ENCODE results near the gene CRACDL.

CRACDL gene

DNA sequence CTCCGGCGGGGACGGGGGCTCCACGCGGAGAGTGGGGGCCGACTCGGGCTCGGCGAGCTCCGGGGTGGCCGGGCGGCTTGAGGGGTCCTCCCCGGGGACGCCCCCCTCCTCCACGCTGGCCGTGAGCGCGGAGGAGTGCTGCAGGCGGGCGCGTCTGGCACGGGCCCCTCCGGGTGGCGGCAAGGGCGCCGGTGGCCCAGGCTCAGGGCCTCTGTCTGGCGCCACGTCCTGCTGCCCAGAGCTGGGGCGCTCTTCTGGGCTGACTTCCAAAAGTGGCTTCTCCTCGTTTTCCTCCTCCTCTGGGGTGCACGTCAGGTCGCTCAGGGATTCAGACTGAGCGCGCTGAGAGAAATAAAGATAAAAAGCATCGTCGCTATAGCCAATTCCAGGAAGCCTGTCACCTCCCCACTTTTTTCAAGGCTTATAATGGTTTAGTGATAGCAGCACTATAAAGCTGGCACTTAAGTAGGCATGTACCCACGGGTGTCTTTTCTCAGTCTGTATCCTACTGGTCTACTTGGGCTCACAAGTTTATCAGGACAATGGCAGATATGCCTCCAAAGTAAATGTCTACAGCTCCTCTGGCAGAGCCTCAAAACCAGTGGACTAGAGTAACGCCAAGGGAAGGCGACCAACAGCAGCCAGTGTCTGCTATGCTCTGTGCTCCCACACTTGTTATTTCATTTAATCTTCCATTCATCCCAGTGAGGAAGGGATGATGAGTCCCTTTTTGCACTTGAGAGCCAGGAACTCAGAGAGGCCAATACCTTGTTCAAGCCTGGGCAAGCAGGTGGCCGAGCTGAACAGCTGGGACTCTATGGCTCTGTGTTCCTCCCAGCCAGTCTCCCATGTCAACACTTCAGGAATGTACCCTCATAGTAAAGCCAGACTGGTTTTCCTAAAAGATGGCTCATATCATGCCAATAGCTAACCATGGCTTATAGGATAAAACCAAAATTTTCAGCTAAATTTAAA, 112.5 kb downstream of the CRACDL start:
- DNase-seq = no peak

DNA sequence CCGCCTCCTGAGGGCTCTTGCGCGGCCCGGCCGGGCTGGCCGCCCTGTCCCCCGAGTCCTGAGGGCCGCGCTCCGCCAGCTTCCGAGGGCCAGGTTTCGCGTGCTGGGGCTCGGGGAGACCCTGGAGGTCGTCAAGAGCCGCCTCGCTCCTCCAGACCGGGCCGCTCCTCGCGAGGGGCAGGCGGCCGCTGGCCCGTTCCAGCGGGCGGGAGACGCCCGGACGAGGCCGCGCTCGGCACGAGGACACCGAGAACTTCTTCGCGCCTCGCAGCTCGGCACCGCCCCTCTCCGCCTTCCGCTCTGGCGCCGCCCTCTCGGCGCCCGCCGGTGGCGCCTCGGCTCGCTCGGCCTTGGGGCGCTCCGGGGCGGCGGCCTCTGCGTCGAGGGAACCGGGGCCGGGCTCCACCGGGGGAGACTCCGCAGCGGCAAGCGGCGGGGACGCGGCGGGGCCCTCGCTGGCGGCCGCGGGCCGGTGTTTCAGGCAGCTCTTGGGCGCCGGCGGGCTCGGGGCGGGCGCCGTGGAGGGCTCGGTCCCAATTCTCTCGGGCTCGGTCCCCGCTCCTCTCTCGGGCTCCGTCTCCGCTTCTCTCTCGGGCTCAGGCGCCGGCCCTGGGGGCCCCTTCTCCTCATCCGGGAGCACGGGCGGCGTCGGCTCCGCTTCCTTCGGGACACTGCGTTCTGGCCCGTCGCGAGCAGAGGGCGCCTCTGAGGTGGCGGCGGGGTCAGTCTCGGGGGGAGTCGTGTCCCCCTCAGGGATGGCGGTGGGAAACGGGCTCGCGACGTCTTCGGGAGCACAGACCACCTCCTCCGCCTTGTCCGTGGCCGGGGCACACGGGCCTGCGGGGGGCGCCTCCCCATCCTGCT, 113.5 kb downstream of the CRACDL start:
- peak; percentile 41 for DNase-seq

DNA sequence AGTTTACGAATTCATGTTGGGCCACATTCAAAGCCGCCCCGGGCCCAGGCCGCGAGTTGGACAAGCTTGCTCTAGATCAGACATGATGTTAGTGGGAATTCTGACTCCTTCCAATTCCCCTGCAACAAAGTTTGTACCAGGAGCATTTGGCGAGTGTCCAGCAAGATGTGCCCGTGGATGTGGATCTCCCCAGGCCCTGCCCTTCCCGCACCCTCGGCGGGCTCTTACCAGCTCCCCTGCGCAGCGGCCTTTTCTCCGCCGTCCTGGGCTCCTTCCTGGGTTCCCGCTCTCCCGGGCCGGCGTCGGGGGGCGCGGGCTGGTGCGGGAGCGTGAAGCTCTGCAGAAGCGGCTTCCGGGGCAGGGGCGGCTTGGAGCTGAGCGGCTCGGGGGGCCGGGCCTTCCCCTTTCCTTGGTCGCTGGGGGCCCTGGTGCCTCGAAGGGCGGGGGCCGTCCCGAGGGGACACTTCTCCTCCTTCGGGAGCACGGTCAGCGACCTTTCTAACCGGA, 114.3 kb downstream of the CRACDL start:
- DNase-seq = no peak

DNA sequence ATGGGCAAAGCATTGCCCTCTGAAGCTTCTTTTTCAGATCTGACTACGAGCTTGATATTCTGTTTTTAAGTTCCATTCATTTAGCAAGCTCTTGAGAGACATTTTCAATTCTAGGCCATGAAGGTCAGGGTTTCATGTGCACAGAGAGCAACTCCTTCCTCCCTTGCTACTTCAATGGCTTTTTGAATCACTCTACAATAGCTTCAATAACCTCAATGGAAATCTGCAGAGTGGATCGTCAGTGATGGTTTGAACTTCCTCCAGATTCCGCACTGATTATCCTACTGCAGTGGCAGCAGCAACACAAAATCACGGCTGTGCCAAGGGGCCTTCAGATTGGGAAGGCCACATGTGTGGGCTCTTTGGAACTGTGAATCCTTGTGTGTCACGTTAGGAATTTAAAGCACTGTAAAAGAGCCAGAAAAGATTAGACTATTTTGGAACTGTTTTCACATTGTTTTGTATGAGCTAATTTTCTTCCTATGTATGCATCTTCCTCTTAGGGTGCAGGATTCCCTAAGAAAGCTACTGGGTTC, 116.7 kb downstream of the CRACDL start:
- DNase-seq = no peak

DNA sequence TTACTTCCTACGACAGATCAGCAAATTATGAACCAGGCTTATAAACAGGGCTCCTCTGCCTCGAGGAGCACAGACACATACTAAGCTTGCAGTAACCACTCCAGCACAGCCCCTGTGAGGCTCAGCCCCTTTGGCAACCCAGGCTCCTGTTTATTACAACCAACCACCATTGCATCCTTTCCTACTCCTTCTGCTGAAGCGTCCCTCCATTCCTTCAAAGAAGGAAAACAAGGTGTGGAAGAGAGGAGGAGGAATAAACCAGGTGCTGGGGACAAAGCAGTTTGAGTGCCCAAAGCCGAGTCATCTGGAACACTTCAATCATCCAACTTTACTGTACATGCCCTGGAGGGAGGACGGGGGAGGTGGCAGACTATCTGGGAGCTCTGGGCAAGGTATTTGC, 117.9 kb downstream of the CRACDL start:
- DNase-seq = no peak

DNA sequence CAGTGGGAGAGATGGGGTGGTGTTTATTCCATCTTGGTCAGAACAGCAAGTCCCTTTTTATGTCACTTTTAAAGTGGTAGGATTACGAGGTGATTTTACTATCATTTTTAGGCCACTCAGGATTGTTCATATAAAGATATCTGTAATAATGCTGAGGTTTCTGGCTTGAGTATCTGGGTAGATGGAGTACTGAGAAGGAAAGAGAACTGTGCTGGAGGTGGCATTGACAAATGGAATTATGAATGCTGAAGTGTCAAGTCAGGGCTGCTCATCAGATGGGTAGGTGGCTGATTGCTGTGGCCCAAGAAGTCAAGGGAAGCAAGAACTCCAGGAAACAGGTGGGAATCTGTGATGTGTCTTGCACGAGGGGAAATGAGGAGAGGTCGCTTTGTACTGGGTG, 119.7 kb downstream of the CRACDL start:
- no peak for DNase-seq

DNA sequence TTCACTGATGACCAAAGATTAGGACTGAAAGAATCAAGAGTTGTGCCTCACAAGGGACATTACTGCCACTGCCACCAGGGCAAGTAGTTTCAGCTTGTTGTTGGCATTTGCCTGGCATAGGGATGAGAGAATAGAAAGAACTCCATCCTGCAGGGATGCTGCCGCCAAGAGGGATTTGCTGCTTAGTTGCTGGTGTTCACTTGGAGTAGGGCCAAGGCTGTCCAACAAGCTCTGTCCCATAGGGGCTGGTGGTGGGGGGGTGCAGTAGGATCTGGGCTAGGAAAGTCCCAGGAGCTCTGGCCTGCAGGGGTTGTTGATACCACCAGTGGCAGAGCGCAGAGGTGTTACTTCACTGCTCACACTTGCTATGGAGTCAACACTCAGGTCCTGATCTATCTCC, 120.2 kb downstream of the CRACDL start:
- DNase-seq = no peak

DNA sequence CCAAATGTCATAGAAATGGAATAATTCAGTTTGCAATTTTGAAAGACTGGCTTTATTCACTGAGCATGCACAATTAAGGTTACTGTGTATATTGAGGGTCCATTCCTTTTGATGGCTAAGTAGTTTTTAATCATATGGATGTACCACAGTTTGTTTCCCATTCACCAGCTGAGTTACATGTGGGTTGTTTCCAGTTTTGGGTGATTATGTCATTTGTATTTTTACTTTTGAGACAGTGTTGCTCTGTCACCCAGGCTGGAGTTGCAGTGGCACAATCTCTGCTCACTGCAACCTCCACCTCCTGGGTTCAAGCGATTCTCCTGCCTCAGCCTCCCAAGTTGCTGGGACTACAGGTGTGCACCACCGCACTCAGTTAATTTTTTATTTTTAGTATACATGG, 124.3 kb downstream of the CRACDL start:
- no peak for DNase-seq

DNA sequence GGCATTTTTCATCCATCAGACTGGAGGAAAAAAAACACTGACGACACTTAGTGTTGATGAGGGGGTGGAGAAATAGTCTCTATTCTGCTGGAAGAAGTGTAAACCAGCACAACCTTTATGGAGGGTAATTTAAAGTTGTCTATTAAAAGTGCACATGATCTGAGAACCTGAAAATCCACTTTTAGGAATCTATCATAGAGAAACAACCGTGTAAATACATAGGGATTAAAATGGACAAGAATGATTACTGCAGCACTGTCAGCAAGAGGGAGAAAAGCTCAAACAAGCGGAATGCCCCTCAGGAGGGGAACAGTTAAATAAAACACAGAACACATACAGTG, 125.5 kb downstream of the CRACDL start:
- DNase-seq = no peak

DNA sequence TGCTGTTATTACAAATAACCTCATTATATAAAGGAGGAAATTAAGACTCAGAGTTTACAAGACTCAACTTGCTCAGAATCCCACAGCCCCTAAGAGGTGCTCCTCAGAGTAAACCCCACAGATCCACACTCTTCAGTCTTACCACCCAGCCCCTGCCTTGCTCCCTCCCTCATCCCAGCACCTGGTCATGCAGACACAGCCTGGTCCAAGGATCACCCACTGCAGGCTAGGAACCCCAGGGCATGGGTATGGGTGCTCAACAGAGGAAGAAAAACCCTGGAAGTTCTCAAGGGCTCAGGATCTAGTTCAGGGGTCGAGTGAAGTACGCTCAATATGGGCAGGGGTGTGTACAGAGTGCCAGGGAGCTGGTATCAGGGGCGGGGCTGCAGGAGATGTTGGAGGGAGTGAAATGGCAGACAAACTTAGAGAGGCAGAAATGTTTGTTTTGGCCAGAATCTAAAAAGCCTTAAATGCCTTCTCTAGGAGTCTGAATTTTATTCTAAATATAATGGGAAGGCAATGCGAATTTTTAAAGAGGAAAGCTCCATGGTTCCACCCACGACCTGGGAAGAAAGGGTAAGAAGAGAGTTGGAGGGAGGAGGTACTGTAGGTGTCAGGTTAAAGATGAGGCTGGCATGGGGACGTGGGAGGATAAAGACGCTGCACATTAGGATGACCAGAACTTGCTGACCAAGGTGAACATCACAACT, 126.0 kb downstream of the CRACDL start:
- no peak for DNase-seq

DNA sequence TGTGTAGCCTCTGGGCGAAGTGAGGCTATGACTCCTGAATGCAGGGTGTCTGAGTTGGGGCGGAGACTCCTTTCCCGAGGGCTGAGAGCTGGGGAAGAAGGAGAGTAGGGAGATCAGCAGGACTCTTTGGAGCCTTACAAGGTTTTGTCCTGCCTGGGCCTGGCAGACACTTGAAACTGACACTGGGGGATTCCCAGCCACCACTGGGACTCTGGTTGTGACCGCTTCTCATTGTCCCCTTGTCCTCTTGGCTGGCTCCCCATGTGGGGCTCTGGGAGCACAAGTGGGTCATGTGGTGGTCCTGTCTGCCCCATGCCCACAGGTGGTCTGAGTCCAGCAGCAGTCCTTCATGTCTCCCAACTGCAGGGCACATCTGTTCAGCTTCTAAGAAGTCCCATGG, 126.9 kb downstream of the CRACDL start:
- DNase-seq = no peak

DNA sequence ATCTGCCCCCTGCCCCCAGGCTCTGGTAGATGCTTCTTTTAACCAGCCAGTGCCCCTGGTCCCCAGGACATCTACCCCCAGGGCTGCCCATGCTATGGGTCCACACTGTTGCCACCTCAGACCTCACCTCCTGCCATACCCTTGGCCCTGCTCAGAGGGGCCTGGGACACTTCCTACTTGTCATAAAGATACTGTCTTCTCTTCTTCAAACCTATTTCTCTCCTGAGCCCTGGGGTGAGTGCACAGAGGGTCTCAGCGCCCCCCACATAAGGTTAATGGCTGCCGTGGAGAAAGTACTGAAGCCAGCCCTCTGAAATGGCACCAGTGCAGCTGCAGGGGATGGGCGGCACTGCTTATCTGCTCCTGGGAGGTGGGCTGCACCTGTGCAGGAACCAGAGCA, 127.5 kb downstream of the CRACDL start:
- no peak for DNase-seq

DNA sequence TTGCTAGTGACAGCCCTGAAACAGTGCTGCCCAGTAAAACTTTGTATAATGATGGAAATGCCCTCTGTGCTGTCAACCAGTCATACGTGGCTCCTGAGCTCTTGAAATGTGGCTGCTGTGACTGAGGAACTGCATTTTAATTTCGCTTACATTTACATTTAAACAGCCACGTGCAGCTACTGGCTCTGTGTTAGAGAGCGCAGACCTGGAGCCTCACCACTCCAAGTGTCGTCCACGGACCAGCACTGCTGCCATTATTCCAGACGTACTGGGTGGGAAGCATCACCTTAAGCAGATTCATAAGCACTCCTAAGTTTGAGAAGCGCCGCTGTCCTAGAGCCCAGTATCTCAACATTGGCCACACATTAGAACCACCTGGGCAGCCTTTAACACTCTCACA, 128.1 kb downstream of the CRACDL start:
- no peak for DNase-seq

DNA sequence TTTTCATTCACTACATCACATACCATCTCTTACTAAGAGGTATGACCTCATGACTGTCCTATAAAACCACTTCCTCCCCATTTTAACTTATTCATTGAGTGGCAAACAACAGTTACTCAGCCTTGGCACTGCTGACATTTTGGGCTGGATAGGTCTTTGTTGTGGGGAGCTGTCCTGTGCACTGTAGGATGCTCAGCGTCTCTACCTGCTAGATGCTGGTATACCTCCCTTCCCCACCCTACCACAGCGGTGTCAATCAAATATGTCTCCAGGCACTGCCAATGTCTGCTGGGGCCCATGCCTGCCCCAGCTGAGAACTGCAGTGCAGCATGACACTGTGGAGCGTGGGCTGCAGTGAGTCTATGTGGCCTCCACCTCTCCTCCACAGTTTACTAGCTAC, 128.8 kb downstream of the CRACDL start:
- no peak for DNase-seq

DNA sequence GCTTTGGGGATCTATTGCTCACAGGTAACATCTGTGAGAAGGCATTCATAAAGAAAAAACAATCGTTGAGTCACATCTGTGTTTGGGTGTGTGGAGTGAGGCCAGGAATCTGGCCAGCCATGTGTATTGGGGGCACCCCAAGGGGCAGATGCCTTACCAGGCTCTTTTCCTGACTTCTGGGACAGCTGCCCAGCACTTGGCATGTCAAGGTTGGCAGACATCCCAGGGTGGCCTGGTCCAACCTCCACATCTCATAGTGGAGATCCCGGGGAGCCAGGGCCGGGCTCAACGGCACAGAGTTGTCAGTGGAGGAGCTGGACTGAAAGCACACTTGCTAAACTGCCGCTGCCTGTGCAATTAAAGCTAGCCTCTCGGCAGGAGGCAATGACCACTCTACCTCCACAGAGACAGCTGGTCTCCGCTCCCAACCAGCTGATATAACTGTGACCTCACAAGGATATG, 129.8 kb downstream of the CRACDL start:
- DNase-seq = no peak

DNA sequence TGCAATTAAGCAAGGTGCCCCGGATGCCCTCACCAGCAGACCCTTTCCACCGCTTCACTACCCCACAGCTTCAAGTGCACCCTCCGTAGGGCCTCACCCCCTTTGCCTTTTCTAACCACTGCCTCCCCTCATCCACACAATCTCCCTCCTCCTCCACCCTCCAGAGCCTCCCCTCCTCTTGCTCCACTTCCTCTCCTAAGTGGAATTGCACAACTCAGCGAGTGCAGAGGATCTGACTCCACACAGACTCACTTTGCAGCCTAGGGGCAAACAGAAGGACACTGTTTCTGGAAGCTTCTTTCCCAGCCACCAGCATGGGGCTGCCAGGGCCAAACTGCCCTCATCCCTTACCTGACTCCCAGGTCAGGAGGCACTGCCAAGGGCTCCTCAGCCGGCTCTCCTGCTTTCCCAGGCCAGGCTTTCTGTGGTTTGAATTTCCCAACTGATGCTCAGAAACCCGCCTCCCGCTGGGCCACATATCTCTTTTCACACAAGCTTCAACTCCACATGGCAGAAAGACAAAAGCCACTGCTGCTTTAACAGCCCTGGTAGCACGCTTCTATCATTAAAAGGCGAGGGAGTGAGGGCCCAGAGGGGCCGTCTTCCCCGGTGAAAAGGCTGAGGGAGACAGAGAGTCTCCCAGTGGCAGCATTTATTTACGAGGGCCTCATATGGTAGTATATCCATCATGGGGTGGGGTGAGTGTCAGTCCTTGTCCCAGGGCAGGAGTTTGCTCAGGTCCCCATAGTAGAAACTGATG, 130.4 kb downstream of the CRACDL start:
- DNase-seq = no peak

DNA sequence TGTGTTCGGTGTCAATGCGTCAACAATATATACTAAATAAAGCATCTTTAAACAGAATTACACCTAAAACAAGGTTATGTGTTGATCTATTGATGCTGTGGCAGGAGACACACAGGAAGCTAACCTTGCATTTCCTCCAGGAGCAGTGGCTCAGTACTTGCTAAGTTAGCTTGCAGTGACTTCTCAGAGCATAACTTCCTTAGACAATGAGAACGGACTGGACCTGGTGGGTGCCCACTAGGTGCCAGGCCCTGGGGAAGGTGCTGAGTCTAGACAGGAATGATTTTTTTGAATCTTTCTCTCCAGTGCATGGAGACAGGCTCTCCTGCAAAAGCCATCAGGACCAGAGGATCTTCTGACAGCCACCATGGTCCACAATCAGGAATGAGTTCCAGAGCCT, 131.3 kb downstream of the CRACDL start:
- no peak for DNase-seq

DNA sequence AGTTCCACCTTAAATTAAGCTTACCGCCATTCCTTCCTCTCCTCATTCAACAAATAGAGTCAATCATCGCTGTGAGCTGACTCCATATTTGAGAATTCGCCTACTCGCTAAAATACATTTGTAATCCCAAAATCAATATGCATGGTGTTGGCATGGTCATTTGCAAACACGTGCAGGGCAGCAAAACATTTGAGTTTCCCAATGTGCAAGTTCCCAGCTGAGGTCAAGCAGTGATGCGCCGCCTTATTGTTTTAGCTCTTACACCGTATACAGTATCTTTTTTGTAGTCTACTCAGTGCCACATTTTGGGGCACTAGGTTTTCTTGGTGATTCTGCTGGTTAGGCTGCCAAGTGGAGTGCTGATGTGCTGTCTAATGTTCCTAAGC, 131.8 kb downstream of the CRACDL start:
- DNase-seq = no peak

DNA sequence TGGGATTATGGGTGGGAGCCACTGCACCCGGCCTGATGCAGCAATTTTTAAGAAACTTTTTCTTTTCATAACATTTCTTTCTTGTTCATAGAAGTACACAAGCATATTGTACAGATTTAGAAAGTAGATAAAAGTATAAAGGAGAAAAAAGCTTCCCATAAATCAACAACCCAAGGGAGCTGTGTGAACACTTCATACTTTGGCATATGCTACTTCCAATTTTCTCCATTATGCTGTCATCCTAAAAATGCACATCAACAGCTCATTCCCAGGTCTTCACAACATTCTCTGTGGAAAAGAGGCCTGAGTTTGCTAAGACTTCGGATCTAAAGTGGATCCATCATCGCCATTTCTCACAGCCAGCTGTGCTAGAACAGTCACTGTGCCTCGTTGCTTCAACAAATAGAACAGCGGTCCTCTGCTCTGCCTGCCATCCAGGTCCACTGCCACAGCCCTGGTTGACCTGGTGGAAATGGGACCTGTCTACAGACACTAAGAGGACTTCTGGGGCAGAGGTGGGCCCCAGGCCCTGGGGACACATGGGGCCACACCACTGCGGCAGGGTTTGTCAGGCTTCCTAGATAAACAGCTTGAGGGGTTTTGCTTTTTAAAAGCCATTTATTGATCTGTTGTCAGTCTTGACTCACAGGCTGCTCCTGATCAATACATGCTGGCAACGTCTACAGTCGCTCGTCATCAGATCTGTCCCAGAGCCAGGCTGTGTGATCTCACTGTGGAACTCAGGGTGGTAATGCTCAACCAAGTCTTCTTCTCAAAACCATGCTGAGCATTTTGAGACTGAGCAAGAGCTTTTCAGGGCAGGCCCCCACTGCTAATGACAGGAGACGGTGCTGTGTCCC, 132.4 kb downstream of the CRACDL start:
- no peak for DNase-seq

DNA sequence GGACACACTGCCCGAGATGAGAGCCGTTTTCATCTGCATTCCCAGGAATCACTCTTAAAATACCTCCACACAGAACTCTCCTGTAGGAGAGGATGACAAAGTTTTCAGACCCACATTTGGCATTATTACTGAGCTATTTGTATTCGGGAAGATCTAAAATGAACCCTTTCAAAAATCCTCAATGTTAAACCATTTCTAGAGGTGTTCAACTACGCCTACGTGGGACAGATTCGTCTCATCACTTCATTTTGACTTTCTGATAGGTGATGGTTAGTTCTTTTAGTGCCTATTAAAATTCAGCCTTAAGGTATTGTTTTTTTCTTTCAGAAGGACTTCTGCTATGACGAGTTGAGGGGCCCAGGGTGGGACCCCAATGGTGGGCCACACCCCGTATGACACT, 133.7 kb downstream of the CRACDL start:
- DNase-seq = no peak

DNA sequence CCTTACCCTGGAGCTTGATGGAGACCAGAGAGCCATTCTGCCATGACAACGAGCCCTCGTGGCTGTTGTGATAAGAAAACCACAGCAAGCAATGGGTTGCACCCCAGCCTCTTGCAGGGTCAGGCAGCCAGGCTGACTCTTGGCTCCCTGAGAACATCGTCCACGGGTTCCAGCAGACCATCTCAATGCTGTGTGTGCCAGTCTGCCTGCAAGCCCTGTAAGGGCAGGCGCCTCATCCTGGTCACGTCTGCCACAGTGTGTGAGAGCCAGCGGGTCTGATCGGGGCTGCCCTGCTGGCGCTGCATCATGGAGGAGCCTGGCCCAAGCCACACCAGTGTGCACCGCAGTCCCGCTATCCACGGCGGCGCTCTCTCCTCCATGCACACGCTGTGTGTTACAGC, 134.1 kb downstream of the CRACDL start:
- DNase-seq = no peak
